ENCODE results near the gene FANCC. TPM values are rescaled to one million over a fixed set of nuclear protein-coding genes. Genes with fewer than 3 reads are reported as not detected.
"Not testable (repeated sequence)": the region's sequence is repeated elsewhere in the genome, so short reads cannot be mapped to it uniquely, and the experiment has no call there.

FANCC gene
- total RNA-seq, 1 donor from 2014 or later = 9.3 TPM

DNA sequence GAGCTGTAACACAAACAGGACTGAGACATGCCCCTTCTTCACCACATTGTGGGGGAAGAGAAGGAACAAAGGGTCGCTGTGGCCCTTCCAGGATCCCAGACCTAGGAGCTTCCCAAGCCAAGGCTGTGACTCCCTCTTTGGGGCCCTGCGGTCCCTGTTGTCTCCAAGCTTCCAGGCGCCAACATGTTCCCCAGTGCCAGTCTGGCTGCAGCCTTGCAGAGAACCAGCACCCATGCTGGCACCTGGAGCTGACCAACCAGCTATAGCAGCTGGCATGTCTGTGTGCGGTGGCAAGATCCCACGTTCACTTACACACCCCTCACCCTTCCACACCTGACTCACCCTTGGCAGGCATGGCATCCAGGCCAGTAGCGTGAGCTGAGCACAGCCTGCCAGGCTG, 20.7 kb upstream of the FANCC start:
- H3K4me3 Mint-ChIP-seq (ENCODE audit: unreplicated experiment) = no peak overlapping the region
- no peak overlapping the region for H3K27ac Mint-ChIP-seq (ENCODE audit: unreplicated experiment)
- no peaks in the 10 kb centered on the region for H3K36me3 Mint-ChIP-seq (ENCODE audit: low read depth)
- no peaks in the 10 kb centered on the region for H3K4me1 Mint-ChIP-seq (ENCODE audit: low read depth)
- H3K27me3 Mint-ChIP-seq (ENCODE audit: low read depth) = peaks cover 2% of the 10 kb centered on the region
- TF ChIP-seq, protein P1, sequence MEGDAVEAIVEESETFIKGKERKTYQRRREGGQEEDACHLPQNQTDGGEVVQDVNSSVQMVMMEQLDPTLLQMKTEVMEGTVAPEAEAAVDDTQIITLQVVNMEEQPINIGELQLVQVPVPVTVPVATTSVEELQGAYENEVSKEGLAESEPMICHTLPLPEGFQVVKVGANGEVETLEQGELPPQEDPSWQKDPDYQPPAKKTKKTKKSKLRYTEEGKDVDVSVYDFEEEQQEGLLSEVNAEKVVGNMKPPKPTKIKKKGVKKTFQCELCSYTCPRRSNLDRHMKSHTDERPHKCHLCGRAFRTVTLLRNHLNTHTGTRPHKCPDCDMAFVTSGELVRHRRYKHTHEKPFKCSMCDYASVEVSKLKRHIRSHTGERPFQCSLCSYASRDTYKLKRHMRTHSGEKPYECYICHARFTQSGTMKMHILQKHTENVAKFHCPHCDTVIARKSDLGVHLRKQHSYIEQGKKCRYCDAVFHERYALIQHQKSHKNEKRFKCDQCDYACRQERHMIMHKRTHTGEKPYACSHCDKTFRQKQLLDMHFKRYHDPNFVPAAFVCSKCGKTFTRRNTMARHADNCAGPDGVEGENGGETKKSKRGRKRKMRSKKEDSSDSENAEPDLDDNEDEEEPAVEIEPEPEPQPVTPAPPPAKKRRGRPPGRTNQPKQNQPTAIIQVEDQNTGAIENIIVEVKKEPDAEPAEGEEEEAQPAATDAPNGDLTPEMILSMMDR (IDR thresholded peaks at IDR 0.05) = no peak
- no peaks in the 10 kb centered on the region for H3K9me3 Mint-ChIP-seq (ENCODE audit: low read depth)
- no peak for DNase-seq (ENCODE audit: low spot score)

GRCh38 chr9:95336281-95336680, 18.8 kb upstream of the FANCC start:
- Mint-ChIP-seq H3K27ac (ENCODE audit: unreplicated experiment) (no peak overlapping the region), H3K36me3 (ENCODE audit: low read depth) (peaks cover 2% of the 10 kb centered on the region), H3K9me3 (ENCODE audit: low read depth) (no peaks in the 10 kb centered on the region), H3K4me3 (ENCODE audit: unreplicated experiment) (no peak overlapping the region), H3K4me1 (ENCODE audit: low read depth) (no peaks in the 10 kb centered on the region), H3K27me3 (ENCODE audit: low read depth) (no peaks in the 10 kb centered on the region)
- TF ChIP-seq, protein P1 (IDR thresholded peaks at IDR 0.05) = peak; percentile 74
- DNase-seq (ENCODE audit: low spot score) = no peak

GRCh38 chr9:95333426-95333825, 15.9 kb upstream of the FANCC start:
- no peaks in the 10 kb centered on the region for H3K4me1 Mint-ChIP-seq (ENCODE audit: low read depth)
- TF ChIP-seq, protein P1 (IDR thresholded peaks at IDR 0.05) = no peak
- H3K9me3 Mint-ChIP-seq (ENCODE audit: low read depth) = no peaks in the 10 kb centered on the region
- no peak overlapping the region for H3K27ac Mint-ChIP-seq (ENCODE audit: unreplicated experiment)
- peaks cover 2% of the 10 kb centered on the region for H3K36me3 Mint-ChIP-seq (ENCODE audit: low read depth)
- no peaks in the 10 kb centered on the region for H3K27me3 Mint-ChIP-seq (ENCODE audit: low read depth)
- no peak overlapping the region for H3K4me3 Mint-ChIP-seq (ENCODE audit: unreplicated experiment)
- no peak for DNase-seq (ENCODE audit: low spot score)

DNA sequence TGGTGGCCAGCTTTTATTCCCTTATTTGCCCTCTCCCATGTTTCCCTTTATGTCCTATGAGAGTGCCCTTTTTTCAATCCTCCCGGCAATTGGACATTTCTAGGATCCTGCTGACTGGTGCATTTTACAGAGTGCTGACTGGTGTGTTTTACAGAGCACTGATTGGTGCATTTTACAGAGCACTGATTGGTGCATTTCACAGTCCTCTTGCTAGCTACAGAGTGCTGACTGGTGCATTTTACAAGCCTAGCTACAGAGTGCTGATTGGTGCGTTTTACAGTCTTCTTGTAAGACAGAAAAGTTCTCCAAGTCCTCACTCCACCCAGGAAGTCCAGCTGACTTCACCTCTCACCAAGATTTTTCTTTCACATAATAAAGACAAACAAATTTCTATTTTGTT, 15.4 kb upstream of the FANCC start:
- H3K36me3 Mint-ChIP-seq (ENCODE audit: low read depth) = peaks cover 2% of the 10 kb centered on the region
- DNase-seq (ENCODE audit: low spot score) = no peak
- H3K27me3 Mint-ChIP-seq (ENCODE audit: low read depth) = no peaks in the 10 kb centered on the region
- no peak overlapping the region for H3K27ac Mint-ChIP-seq (ENCODE audit: unreplicated experiment)
- H3K4me1 Mint-ChIP-seq (ENCODE audit: low read depth) = no peaks in the 10 kb centered on the region
- TF ChIP-seq, protein P1 (IDR thresholded peaks at IDR 0.05) = no peak
- no peaks in the 10 kb centered on the region for H3K9me3 Mint-ChIP-seq (ENCODE audit: low read depth)
- no peak overlapping the region for H3K4me3 Mint-ChIP-seq (ENCODE audit: unreplicated experiment)

DNA sequence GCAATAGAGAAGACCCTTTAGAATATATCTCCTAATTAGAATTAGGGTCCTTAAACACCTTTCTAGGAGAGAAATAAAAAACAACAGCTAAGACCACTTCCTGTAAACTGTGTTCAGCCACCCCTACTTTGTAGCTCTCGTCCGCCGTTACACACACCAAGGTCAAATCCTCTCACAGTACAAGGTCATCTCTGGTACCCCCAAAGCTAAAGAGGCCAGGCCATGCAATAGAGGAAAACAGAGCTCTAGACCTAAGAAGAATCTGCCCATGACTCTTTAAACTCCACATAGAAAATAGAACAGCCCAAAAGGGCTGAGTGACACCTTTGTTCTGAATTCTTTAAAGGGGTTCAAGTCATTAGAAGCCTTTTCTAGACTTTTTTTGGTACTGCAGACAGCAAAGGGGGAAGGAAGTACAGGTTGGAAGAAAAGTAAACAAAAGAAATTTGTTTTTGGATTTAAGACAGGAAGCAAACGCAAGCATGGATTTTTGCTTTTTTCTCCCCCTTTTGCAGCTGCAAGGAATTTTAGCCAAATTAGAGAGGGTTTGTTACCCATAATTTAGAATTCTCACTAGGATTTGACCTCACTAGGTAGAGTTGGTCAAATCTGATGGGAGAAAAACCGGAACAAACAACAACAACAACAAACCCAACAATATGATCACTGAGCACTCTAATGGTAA, 13.4 kb upstream of the FANCC start:
- no peak overlapping the region for H3K4me3 Mint-ChIP-seq (ENCODE audit: unreplicated experiment)
- no peaks in the 10 kb centered on the region for H3K27me3 Mint-ChIP-seq (ENCODE audit: low read depth)
- no peak overlapping the region for H3K27ac Mint-ChIP-seq (ENCODE audit: unreplicated experiment)
- H3K36me3 Mint-ChIP-seq (ENCODE audit: low read depth) = peaks cover 3% of the 10 kb centered on the region
- DNase-seq (ENCODE audit: low spot score) = no peak
- peaks cover 5% of the 10 kb centered on the region for H3K9me3 Mint-ChIP-seq (ENCODE audit: low read depth)
- TF ChIP-seq, protein P1 (IDR thresholded peaks at IDR 0.05) = no peak
- H3K4me1 Mint-ChIP-seq (ENCODE audit: low read depth) = no peaks in the 10 kb centered on the region

DNA sequence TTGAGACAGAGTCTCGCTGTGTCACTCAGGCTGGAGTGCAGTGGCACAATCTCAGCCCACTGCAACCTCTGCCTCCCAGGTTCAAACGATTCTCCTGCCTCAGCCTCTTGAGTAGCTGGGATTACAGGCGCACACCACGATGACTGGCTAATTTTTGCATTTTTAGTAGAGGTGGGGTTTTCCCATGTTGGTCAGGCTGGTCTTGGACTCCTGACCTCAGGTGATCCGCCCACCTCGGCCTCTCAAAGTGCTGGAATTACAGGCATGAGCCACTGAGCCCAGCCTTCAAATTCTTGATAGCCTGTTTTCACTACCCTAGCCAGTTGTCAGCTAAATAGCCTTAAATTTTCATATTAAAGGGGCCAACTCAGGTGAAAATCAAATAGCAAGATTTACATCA, 11.6 kb upstream of the FANCC start:
- H3K27me3 Mint-ChIP-seq (ENCODE audit: low read depth); H3K27ac Mint-ChIP-seq (ENCODE audit: unreplicated experiment); H3K36me3 Mint-ChIP-seq (ENCODE audit: low read depth); H3K4me1 Mint-ChIP-seq (ENCODE audit: low read depth); DNase-seq (ENCODE audit: low spot score); H3K4me3 Mint-ChIP-seq (ENCODE audit: unreplicated experiment); H3K9me3 Mint-ChIP-seq (ENCODE audit: low read depth): not testable (repeated sequence)
